H1 (cell line): ENCODE results near the gene AOAH. TPM values are rescaled to one million over a fixed set of nuclear protein-coding genes. Genes with fewer than 3 reads are reported as not detected.

Experiments used
- CTCF ChIA-PET: fragments of 300-600 bp; sonication (Branson Sonifier 250); formaldehyde crosslinking; loops from one replicate; lab custom pipeline; 2021; ENCODE audit not compliant: partially characterized antibody; lab: Charles Lee
- POLR2A ChIA-PET: fragments of 300-600 bp; sonication (Branson Sonifier 250); formaldehyde crosslinking; loops from one replicate; lab custom pipeline; 2021; ENCODE audit warnings: inconsistent platforms; ENCODE audit not compliant: partially characterized antibody; lab: Charles Lee
- DNase-seq, 2 experiments: peaks; one replicate each; pipeline versions ENCODE4 v3.0.0 to v3.0.0-alpha.2; 2010 to 2022; ENCODE audit warnings: low spot score in 2 of 2, low read depth in 1 of 2, mixed read lengths in 1 of 2
- FAIRE-seq: peaks from 2 replicates; lab custom pipeline; 2011; peaks lifted over from hg19 to GRCh38; lab: Jason Lieb, UNC
- H2AFZ ChIP-seq: 2 replicates; pipeline ENCODE4 v1.8.1; 2012; ENCODE audit warnings: low read length, inconsistent platforms
- H2AK5ac ChIP-seq: 2 replicates; pipeline ENCODE4 v1.6.1; 2013; ENCODE audit warnings: low read depth, low read length
- H2BK120ac ChIP-seq: replicated peaks from 2 replicates; pipeline ENCODE3; 2013; ENCODE audit warnings: low read depth, low read length, inconsistent platforms
- H2BK12ac ChIP-seq: 2 replicates; pipeline ENCODE4 v1.6.1; 2013; ENCODE audit warnings: low read depth, low read length
- H2BK15ac ChIP-seq: 2 replicates; pipeline ENCODE4 v1.6.1; 2013; ENCODE audit warnings: low read length
- H2BK20ac ChIP-seq: 2 replicates; pipeline ENCODE4 v1.6.1; 2013; ENCODE audit warnings: low read length
- H2BK5ac ChIP-seq: 2 replicates; pipeline ENCODE4 v1.6.1; 2013; ENCODE audit warnings: low read depth, low read length
- H3K14ac ChIP-seq: 2 replicates; pipeline ENCODE4 v1.6.1; 2013; ENCODE audit warnings: inconsistent platforms; ENCODE audit not compliant: insufficient read length
- H3K18ac ChIP-seq: 2 replicates; pipeline ENCODE4 v1.6.1; 2013; ENCODE audit warnings: low read length; ENCODE audit errors: extremely low read depth
- H3K23ac ChIP-seq: 2 replicates; pipeline ENCODE4 v1.6.1; 2013; ENCODE audit warnings: inconsistent platforms; ENCODE audit not compliant: insufficient read length
- H3K23me2 ChIP-seq: 2 replicates; pipeline ENCODE4 v1.6.1; 2013; ENCODE audit warnings: low read depth, low read length
- H3K27ac ChIP-seq: 2 replicates; pipeline ENCODE4 v1.6.1; 2011; ENCODE audit warnings: low read depth, low read length, inconsistent platforms
- H3K27me3 ChIP-seq, 4 experiments: replicated peaks in 1 of 4; 1 replicate in 1 of 4; 2 replicates in 3 of 4; pipeline versions ENCODE4 v1.6.1 to v1.8.1; 2011 to 2013; ENCODE audit warnings: low read length in 3 of 4, mild to moderate bottlenecking in 3 of 4, inconsistent platforms in 2 of 4, mixed read lengths in 2 of 4, moderate library complexity in 1 of 4; ENCODE audit not compliant: control insufficient read depth in 3 of 4, insufficient read depth in 3 of 4; ENCODE audit errors: extremely low read depth in 1 of 4
- H3K36me3 ChIP-seq, 4 experiments: 2 replicates each; pipeline versions ENCODE4 v1.6.1 to v1.8.1; 2011 to 2013; ENCODE audit warnings: mild to moderate bottlenecking in 4 of 4, low read length in 3 of 4, moderate library complexity in 2 of 4, control low read depth in 1 of 4, inconsistent platforms in 1 of 4; ENCODE audit not compliant: insufficient read depth in 4 of 4, control insufficient read depth in 2 of 4
- H3K4ac ChIP-seq: replicated peaks from 2 replicates; pipeline ENCODE3; 2013; ENCODE audit warnings: low read length, low read depth, mixed read lengths, inconsistent platforms; ENCODE audit not compliant: insufficient read length
- H3K4me1 ChIP-seq, 4 experiments: replicated peaks in 1 of 4; 1 replicate in 1 of 4; 2 replicates in 3 of 4; pipeline versions ENCODE4 v1.6.1 to v1.8.1; 2011 to 2013; ENCODE audit warnings: low read length in 3 of 4, inconsistent platforms in 2 of 4, mixed read lengths in 1 of 4; ENCODE audit not compliant: insufficient read depth in 4 of 4, control insufficient read depth in 3 of 4
- H3K4me2 ChIP-seq, 2 experiments: 2 replicates each; pipeline versions ENCODE4 v1.6.1 to v1.8.1; 2011 to 2013; ENCODE audit warnings: low read depth in 2 of 2, low read length in 2 of 2, control low read depth in 1 of 2, inconsistent platforms in 1 of 2, mild to moderate bottlenecking in 1 of 2; ENCODE audit not compliant: insufficient read depth in 1 of 2
- H3K4me3 ChIP-seq, 4 experiments: fragments of 200-600, 300-600 bp in 1 of 4; sonication (generic), shearing (Covaris generic), sonication (Bioruptor Twin) in 1 of 4; 2 replicates each; pipeline versions ENCODE4 v1.5.1 to v1.8.1; 2011 to 2016; ENCODE audit warnings: low read length in 4 of 4, low read depth in 3 of 4, control low read depth in 2 of 4, inconsistent platforms in 2 of 4, mild to moderate bottlenecking in 2 of 4, mixed read lengths in 1 of 4, moderate library complexity in 1 of 4; ENCODE audit not compliant: insufficient read depth in 2 of 4; ENCODE audit errors: extremely low read depth in 1 of 4
- H3K56ac ChIP-seq: replicated peaks from 2 replicates; pipeline ENCODE3; 2013; ENCODE audit warnings: low read depth, mild to moderate bottlenecking, mixed read lengths, low read length, inconsistent platforms; ENCODE audit not compliant: insufficient read length
- H3K79me1 ChIP-seq: 2 replicates; pipeline ENCODE4 v1.6.1; 2013; ENCODE audit warnings: low read depth, low read length, control low read depth
- H3K79me2 ChIP-seq, 2 experiments: 2 replicates each; pipeline versions ENCODE4 v1.6.1 to v1.8.1; 2012 to 2013; ENCODE audit warnings: low read length in 2 of 2, mild to moderate bottlenecking in 2 of 2, inconsistent platforms in 1 of 2; ENCODE audit not compliant: insufficient read depth in 2 of 2, control insufficient read depth in 1 of 2
- H3K9ac ChIP-seq, 4 experiments: replicated peaks in 1 of 4; 1 replicate in 1 of 4; 2 replicates in 3 of 4; pipeline versions ENCODE4 v1.6.1 to v1.8.1; 2011 to 2013; ENCODE audit warnings: low read depth in 3 of 4, low read length in 3 of 4, control low read depth in 2 of 4, mild to moderate bottlenecking in 2 of 4, moderate library complexity in 2 of 4, inconsistent platforms in 1 of 4; ENCODE audit errors: extremely low read depth in 1 of 4
- H3K9me3 ChIP-seq, 2 experiments: 2 replicates each; pipeline versions ENCODE4 v1.6.1 to v1.8.1; 2012 to 2013; ENCODE audit warnings: mild to moderate bottlenecking in 2 of 2, moderate library complexity in 2 of 2, control low read depth in 1 of 2, inconsistent platforms in 1 of 2, low read depth in 1 of 2, low read length in 1 of 2, mixed read lengths in 1 of 2; ENCODE audit not compliant: insufficient read depth in 2 of 2
- H4K20me1 ChIP-seq, 2 experiments: replicated peaks in 1 of 2; 2 replicates each; pipeline versions ENCODE3 to v1.8.1; 2011 to 2013; ENCODE audit warnings: inconsistent platforms in 2 of 2, low read length in 2 of 2, mild to moderate bottlenecking in 1 of 2; ENCODE audit not compliant: insufficient read depth in 2 of 2, control insufficient read depth in 1 of 2
- H4K5ac ChIP-seq: 2 replicates; pipeline ENCODE4 v1.6.1; 2013; ENCODE audit warnings: low read length, low read depth, mixed read lengths, inconsistent platforms; ENCODE audit not compliant: insufficient read length
- H4K8ac ChIP-seq: 2 replicates; pipeline ENCODE4 v1.8.0; 2013; ENCODE audit warnings: mild to moderate bottlenecking, moderate library complexity, low read length, inconsistent platforms; ENCODE audit not compliant: insufficient read depth; ENCODE audit errors: extremely low read depth
- H4K91ac ChIP-seq: replicated peaks from 2 replicates; pipeline ENCODE3; 2013; ENCODE audit warnings: low read length, mixed read lengths, inconsistent platforms; ENCODE audit not compliant: insufficient read length
- BCL11A ChIP-seq, 2 experiments: IDR thresholded peaks; one replicate each; pipeline ENCODE4 v1.6.1; 2011; ENCODE audit warnings: low read depth in 2 of 2, low read length in 2 of 2, mild to moderate bottlenecking in 2 of 2
- EP300 ChIP-seq, 2 experiments: IDR thresholded peaks; 1 replicate in 1 of 2; 2 replicates in 1 of 2; pipeline ENCODE4 v1.6.1; 2011 to 2012; ENCODE audit warnings: low read depth in 2 of 2, low read length in 2 of 2, mild to moderate bottlenecking in 2 of 2, borderline replicate concordance in 1 of 2, inconsistent platforms in 1 of 2, moderate library complexity in 1 of 2
- FOSL1 ChIP-seq: IDR thresholded peaks from 2 replicates; pipeline ENCODE4 v1.6.1; 2011; ENCODE audit warnings: mild to moderate bottlenecking, low read depth, low read length, moderate library complexity; ENCODE audit not compliant: insufficient read depth
- GTF2F1 ChIP-seq: IDR thresholded peaks from 2 replicates; pipeline ENCODE4 v1.6.1; 2012; ENCODE audit warnings: low read depth, low read length, improper control_type of control experiment, borderline replicate concordance
- HDAC6 ChIP-seq: IDR thresholded peaks from one replicate; pipeline ENCODE4 v1.7.1; 2012; ENCODE audit warnings: low read depth, mild to moderate bottlenecking, inconsistent platforms, low read length, moderate library complexity
- KDM4A ChIP-seq: IDR thresholded peaks from one replicate; pipeline ENCODE4 v1.7.1; 2012; ENCODE audit warnings: low read depth, mild to moderate bottlenecking, moderate library complexity, low read length, inconsistent platforms; ENCODE audit not compliant: severe bottlenecking
- POU5F1 ChIP-seq: IDR thresholded peaks from 2 replicates; pipeline ENCODE4 v1.6.1; 2011; ENCODE audit warnings: low read depth, mild to moderate bottlenecking, low read length, moderate library complexity
- TBP ChIP-seq: IDR thresholded peaks from 2 replicates; pipeline ENCODE4 v1.6.1; 2011; ENCODE audit warnings: low read depth, low read length, improper control_type of control experiment
- TEAD4 ChIP-seq: IDR thresholded peaks from 2 replicates; pipeline ENCODE4 v1.6.1; 2012; ENCODE audit warnings: low read depth, low read length, inconsistent platforms, mixed read lengths
- USF2 ChIP-seq: IDR thresholded peaks from 2 replicates; pipeline ENCODE4 v1.6.1; 2011; ENCODE audit warnings: low read length, improper control_type of control experiment
- WGBS, 2 experiments: shearing (Covaris generic) in 1 of 2; methylation state at CpG; one replicate each; pipeline versions ENCODE4 v1.1.6 to v1.1.7; 2013 to 2015; ENCODE audit warnings: low lambda C conversion rate in 2 of 2, mixed read lengths in 2 of 2, inconsistent platforms in 1 of 2, low coverage in 1 of 2, missing lambda C conversion rate in 1 of 2; ENCODE audit not compliant: insufficient replicate concordance in 2 of 2, insufficient coverage in 1 of 2, insufficient read length in 1 of 2; ENCODE audit errors: extremely low coverage in 1 of 2, missing lambda C conversion rate in 1 of 2; 5-methylcytosine and 5-hydroxymethylcytosine counted together
- polyA plus RNA-seq, 7 experiments: library from polyadenylated mRNA; depleted of rRNA in 3 of 7; stranded (reverse) in 5 of 7; unstranded in 2 of 7; fragments of >200 nt in 5 of 7; fragments of 200-250 nt in 2 of 7; gene quantifications; 1 replicate in 5 of 7; 2 replicates in 1 of 7; 4 replicates in 1 of 7; pipeline versions ENCODE4 v1.2.1 to v1.2.3, GENCODE V29; 2011 to 2013; ENCODE audit warnings: missing spikeins in 2 of 7, mixed read lengths in 2 of 7
- total RNA-seq: library from RNA; stranded (reverse); fragmentation: NEBNext Ultra II Directional; extraction: Animal tissue kit (Norgen Biotek cat#: 25700); gene quantifications from 2 replicates; pipeline ENCODE4 v1.2.1, GENCODE V29; 2021

The AOAH gene
- total and polyA plus RNA-seq, 2 of the 8 experiments (the other 6 are each of a cell fraction or from before 2014, with no cell fraction given), result 0.08 TPM; not detected in 1

GRCh38 chr7:36637417-36637816 is 86.9 kb downstream of the AOAH start:
- no peaks in the 10 kb centered on the region for H3K9me3 ChIP-seq
- no peak overlapping the region for H2AFZ ChIP-seq
- no peak overlapping the region for H3K4ac ChIP-seq
- no peak overlapping the region for H3K23ac ChIP-seq
- no peak overlapping the region for H3K56ac ChIP-seq
- H3K27me3 ChIP-seq, result no peaks in the 10 kb centered on the region
- H3K79me2 ChIP-seq, result no peaks in the 10 kb centered on the region
- no peak overlapping the region for H3K9ac ChIP-seq
- no peaks in the 10 kb centered on the region for H3K79me1 ChIP-seq
- 89% methylated on average over 4 of the region's 4 CpGs; no CpG with 5 or more reads in 1 of the 2 experiments for WGBS, 2 experiments
- FAIRE-seq, result no peak
- ChIA-PET POLR2A (no interaction called here), CTCF (interaction anchor here (0.5 to 1.9 kb wide), 10 partner anchors 8 to 194 kb away, joined by 3 to 17 read pairs (median 4); no protein-coding TSS in a partner anchor)
- no peak overlapping the region for H3K14ac ChIP-seq
- no peak overlapping the region for H2BK5ac ChIP-seq
- H2BK120ac ChIP-seq, result peak overlapping the region; percentile 49
- H3K27ac ChIP-seq, result no peak overlapping the region
- H2BK20ac ChIP-seq, result 0 out of 2 replicates have a peak overlapping the region, but pooled peaks have one; percentile 55
- no peak overlapping the region for H3K4me2 ChIP-seq
- H4K8ac ChIP-seq, result no peak overlapping the region
- H2AK5ac ChIP-seq, result no peak overlapping the region
- TF ChIP-seq TBP, result no peak
- TF ChIP-seq FOSL1, result no peak
- TF ChIP-seq EP300 (IDR thresholded peaks at IDR 0.05; ENCODE audit: borderline replicate concordance in 1 of 2, low read depth in 2 of 2, low read length in 2 of 2), result no peak
- no peak for TF ChIP-seq USF2
- no peak for TF ChIP-seq POU5F1
- no peak for TF ChIP-seq KDM4A
- TF ChIP-seq HDAC6, result no peak
- TF ChIP-seq GTF2F1, result no peak
- no peak for TF ChIP-seq BCL11A (IDR thresholded peaks at IDR 0.05; ENCODE audit: low read depth in 2 of 2, low read length in 2 of 2)
- no peak for TF ChIP-seq TEAD4
- no peak overlapping the region for H4K91ac ChIP-seq
- no peak overlapping the region for H4K5ac ChIP-seq
- no peak overlapping the region for H3K4me3 ChIP-seq
- H3K23me2 ChIP-seq, result no peaks in the 10 kb centered on the region
- DNase-seq, result no peak
- peak overlapping the region; percentile 51; the same call in 1 of the 2 replicates for H2BK12ac ChIP-seq
- H3K36me3 ChIP-seq, result no peaks in the 10 kb centered on the region
- H2BK15ac ChIP-seq, result peak overlapping the region; percentile 24; the same call in 1 of the 2 replicates
- H4K20me1 ChIP-seq, result no peaks in the 10 kb centered on the region
- no peak overlapping the region; the same call in 1 of the 2 replicates for H3K18ac ChIP-seq
- H3K4me1 ChIP-seq, result peaks cover 4 to 15% (median 11%) of the 10 kb centered on the region in 4 experiments
